SK-N-MC (cell line): ENCODE data around the gene SGPP2.

ENCODE experiments used
- EZH2 ChIP-seq: fragments of 200-600 bp; sonication (generic); IDR thresholded peaks from one replicate; pipeline ENCODE4 v1.6.1; 2017; ENCODE audit warnings: antibody characterized with exemption
- FOXP2 ChIP-seq: optimal IDR thresholded peaks from 2 replicates; pipeline ENCODE3; 2011; ENCODE audit warnings: mild to moderate bottlenecking, moderate library complexity; ENCODE audit not compliant: insufficient read depth; ENCODE audit errors: extremely low read length, control extremely low read depth
- POLR2AphosphoS5 ChIP-seq: IDR thresholded peaks from 2 replicates; pipeline ENCODE4 v1.6.1; 2012; ENCODE audit warnings: mild to moderate bottlenecking, low read depth, low read length, borderline replicate concordance

- TF ChIP-seq POLR2AphosphoS5 (no peak), EZH2 (no peak), FOXP2 (no peak)
Measured at GRCh38 chr2:222413295-222413911, 10.9 kb upstream of the SGPP2 start.
